Left lung (tissue), 10 donors: ENCODE measurements around the gene DEFB119. TPM values are rescaled to one million over a fixed set of nuclear protein-coding genes. Genes with fewer than 3 reads are reported as not detected.

Source experiments
- ATAC-seq: fragments of 200-7000 bp; cut with Tn5 transposase; one replicate; pipeline ENCODE4 v1.9.1; 2020; ENCODE audit warnings: moderate library complexity
- DNase-seq, 4 donors: peaks; one replicate each; pipeline ENCODE4 v3.0.0-alpha.2; 2013 to 2020
- H3K27ac ChIP-seq, 2 donors: fragments of 200-600 bp; sonication (generic) in 1 of 2; one replicate each; pipeline versions ENCODE4 v1.5.0 to v1.8.0; 2020 to 2021
- H3K27me3 ChIP-seq, 2 donors: fragments of 200-600 bp; sonication (generic) in 1 of 2; one replicate each; pipeline versions ENCODE4 v1.5.0 to v1.8.0; 2020 to 2021
- H3K36me3 ChIP-seq, 2 donors: fragments of 200-600 bp; sonication (generic) in 1 of 2; one replicate each; pipeline versions ENCODE4 v1.5.0 to v1.8.0; 2020 to 2021
- H3K4me1 ChIP-seq, 2 donors: fragments of 200-600 bp; one replicate each; pipeline ENCODE4 v1.8.0; 2021
- H3K4me3 ChIP-seq, 2 donors: fragments of 200-600 bp; sonication (generic) in 1 of 2; one replicate each; pipeline versions ENCODE4 v1.5.0 to v1.8.0; 2020 to 2021; ENCODE audit warnings: mild to moderate bottlenecking in 1 of 2
- H3K9me3 ChIP-seq, 2 donors: fragments of 200-600 bp; sonication (generic) in 1 of 2; one replicate each; pipeline versions ENCODE4 v1.5.0 to v1.8.0; 2020 to 2021
- CTCF ChIP-seq, 2 donors: fragments of 200-600 bp; sonication (generic) in 1 of 2; IDR thresholded peaks; one replicate each; pipeline versions ENCODE4 v1.5.0 to v1.8.0; 2021; ENCODE audit warnings: antibody characterized with exemption in 2 of 2
- intact Hi-C, 2 donors: fragments of 100-400 bp; cut with DNase I; formaldehyde crosslinking; loops; one replicate each; pipeline versions ENCODE4 v1.11.2 to v1.14.2; 2022
- polyA plus RNA-seq, 6 donors: library from polyadenylated mRNA; unstranded; fragments of 120-200 nt; gene quantifications; one replicate each; pipeline ENCODE4 v1.2.1, GENCODE V29; 2013; ENCODE audit not compliant: insufficient read length in 6 of 6
- total RNA-seq, 2 donors: library from RNA; stranded (reverse); fragmentation: NEBNext Ultra II Directional; extraction: Animal tissue kit (Norgen Biotek cat#: 25700); gene quantifications; one replicate each; pipeline ENCODE4 v1.2.1, GENCODE V29; 2021
- donor health status: DM: no; HTN: yes; CAD: no.
- donor health status: DM: no; HTN: no; CAD: no.

The DEFB119 gene
- total and polyA plus RNA-seq, 8 donors = not detected

- no peaks in the 10 kb centered on the region for H3K9me3 ChIP-seq
- TF ChIP-seq CTCF (IDR thresholded peaks at IDR 0.05) = no peak
- no peak overlapping the region for H3K27ac ChIP-seq
- intact Hi-C loops = no loop called here
- no peaks in the 10 kb centered on the region for H3K36me3 ChIP-seq
- no peak for DNase-seq
- no peak overlapping the region for H3K4me3 ChIP-seq
- no peak for ATAC-seq
- no peaks in the 10 kb centered on the region for H3K4me1 ChIP-seq
- H3K27me3 ChIP-seq = no peaks in the 10 kb centered on the region
Measured at GRCh38 chr20:31355981-31356380, 34.4 kb downstream of the DEFB119 start.

GRCh38 chr20:31341470-31341869 lies 48.9 kb downstream of the DEFB119 start:
- H3K27me3 ChIP-seq = no peaks in the 10 kb centered on the region
- no peaks in the 10 kb centered on the region for H3K4me1 ChIP-seq
- intact Hi-C loops = no loop called here
- H3K9me3 ChIP-seq = peaks cover 0 to 2% of the 10 kb centered on the region in 2 donors
- no peak for DNase-seq
- H3K4me3 ChIP-seq = no peak overlapping the region
- no peak overlapping the region for H3K27ac ChIP-seq
- ATAC-seq = no peak
- no peak for TF ChIP-seq CTCF (IDR thresholded peaks at IDR 0.05)
- no peaks in the 10 kb centered on the region for H3K36me3 ChIP-seq

- no peaks in the 10 kb centered on the region for H3K4me1 ChIP-seq
- intact Hi-C loops = no loop called here
- H3K9me3 ChIP-seq = peaks cover 0 to 24% of the 10 kb centered on the region in 2 donors
- H3K36me3 ChIP-seq = no peaks in the 10 kb centered on the region
- TF ChIP-seq CTCF (IDR thresholded peaks at IDR 0.05) = no peak
- H3K27ac ChIP-seq = no peak overlapping the region
- DNase-seq = no peak
- no peaks in the 10 kb centered on the region for H3K27me3 ChIP-seq
- ATAC-seq = no peak
- H3K4me3 ChIP-seq = no peak overlapping the region
Measured at GRCh38 chr20:31330893-31331292, 59.5 kb downstream of the DEFB119 start.

Other genes with a start within 250 kb of the DEFB119 start
- gene DEFB115, start 132.9 kb downstream of the DEFB119 start, total RNA-seq = not detected
- gene DEFB115, start 132.9 kb downstream of the DEFB119 start, polyA plus RNA-seq = not detected
- gene DEFB116, start 82.0 kb downstream of the DEFB119 start, total RNA-seq = not detected
- not detected for gene DEFB116, start 82.0 kb downstream of the DEFB119 start, polyA plus RNA-seq
- gene DEFB118, start 22.0 kb downstream of the DEFB119 start, total RNA-seq = not detected
- not detected for gene DEFB118, start 22.0 kb downstream of the DEFB119 start, polyA plus RNA-seq
- gene DEFB121, start 15.6 kb upstream of the DEFB119 start, total RNA-seq = not detected
- gene DEFB121, start 15.6 kb upstream of the DEFB119 start, polyA plus RNA-seq = not detected
- not detected for gene DEFB123, start 50.0 kb upstream of the DEFB119 start, total RNA-seq
- not detected for gene DEFB123, start 50.0 kb upstream of the DEFB119 start, polyA plus RNA-seq
- not detected for gene DEFB124, start 84.5 kb upstream of the DEFB119 start, total RNA-seq
- gene DEFB124, start 84.5 kb upstream of the DEFB119 start, polyA plus RNA-seq = 1 to 10 TPM in 3 of 6 donors, under 1 TPM in 3; 0.31 to 1.5 (median 0.97) TPM
- gene REM1, start 84.7 kb upstream of the DEFB119 start, total RNA-seq = 1 to 10 TPM; 2.0 to 2.3 TPM
- 1 to 10 TPM; 5.2 to 9.9 (median 8.2) TPM for gene REM1, start 84.7 kb upstream of the DEFB119 start, polyA plus RNA-seq
- 100 to 1,000 TPM; 185 to 282 TPM for gene HM13, start 123.9 kb upstream of the DEFB119 start, total RNA-seq
- gene HM13, start 123.9 kb upstream of the DEFB119 start, polyA plus RNA-seq = 100 to 1,000 TPM in 5 of 6 donors, 10 to 100 TPM in 1; 98.9 to 136 (median 108) TPM
- gene ID1, start 214.7 kb upstream of the DEFB119 start, total RNA-seq = 100 to 1,000 TPM; 185 to 297 TPM
- gene ID1, start 214.7 kb upstream of the DEFB119 start, polyA plus RNA-seq = 100 to 1,000 TPM in 5 of 6 donors, 10 to 100 TPM in 1; 65.4 to 194 (median 120) TPM
- gene COX4I2, start 247.3 kb upstream of the DEFB119 start, total RNA-seq = 10 to 100 TPM; 13.5 to 15.7 TPM
- gene COX4I2, start 247.3 kb upstream of the DEFB119 start, polyA plus RNA-seq = 10 to 100 TPM; 18.6 to 33.8 (median 25.2) TPM